H9 (cell line): ENCODE data around the gene ADAM8. TPM values are rescaled to one million over a fixed set of nuclear protein-coding genes. Genes with fewer than 3 reads are reported as not detected.

Experiments used
- DNase-seq: peaks from one replicate; pipeline ENCODE4 v3.0.0-alpha.2; 2017
- H2AFZ ChIP-seq: one replicate; pipeline ENCODE4 v1.6.1; 2013; ENCODE audit warnings: mild to moderate bottlenecking, low read length, control low read depth, moderate library complexity
- H2AK5ac ChIP-seq: 2 replicates; pipeline ENCODE4 v1.6.1; 2013; ENCODE audit warnings: low read length, control low read depth, mixed read lengths; ENCODE audit not compliant: insufficient read length
- H2BK120ac ChIP-seq: one replicate; pipeline ENCODE4 v1.6.1; 2013; ENCODE audit warnings: low read depth, mild to moderate bottlenecking, low read length, control low read depth, inconsistent platforms; ENCODE audit not compliant: poor library complexity, severe bottlenecking
- H2BK12ac ChIP-seq: 2 replicates; pipeline ENCODE4 v1.6.1; 2013; ENCODE audit warnings: low read length, control low read depth, mixed read lengths, low read depth; ENCODE audit not compliant: insufficient read length
- H2BK15ac ChIP-seq: 2 replicates; pipeline ENCODE4 v1.6.1; 2013; ENCODE audit warnings: low read depth, low read length, control low read depth
- H2BK20ac ChIP-seq: one replicate; pipeline ENCODE4 v1.6.1; 2013; ENCODE audit warnings: low read depth, mild to moderate bottlenecking, low read length, control low read depth, inconsistent platforms; ENCODE audit not compliant: poor library complexity, severe bottlenecking
- H2BK5ac ChIP-seq: 2 replicates; pipeline ENCODE4 v1.6.1; 2013; ENCODE audit warnings: low read length, control low read depth, mixed read lengths; ENCODE audit not compliant: insufficient read length
- H3K14ac ChIP-seq: 2 replicates; pipeline ENCODE4 v1.6.1; 2013; ENCODE audit warnings: low read length, control low read depth; ENCODE audit not compliant: insufficient read depth
- H3K18ac ChIP-seq: 2 replicates; pipeline ENCODE4 v1.6.1; 2013; ENCODE audit warnings: low read depth, mild to moderate bottlenecking, mixed read lengths, low read length, control low read depth; ENCODE audit not compliant: insufficient read length
- H3K23ac ChIP-seq: 2 replicates; pipeline ENCODE4 v1.6.1; 2013; ENCODE audit warnings: low read length, control low read depth, mixed read lengths, low read depth; ENCODE audit not compliant: insufficient read length
- H3K23me2 ChIP-seq: 2 replicates; pipeline ENCODE4 v1.6.1; 2013; ENCODE audit warnings: low read depth, mild to moderate bottlenecking, mixed read lengths, low read length, control low read depth; ENCODE audit not compliant: insufficient read length, poor library complexity, severe bottlenecking
- H3K27ac ChIP-seq: 2 replicates; pipeline ENCODE4 v1.5.1; 2013; ENCODE audit warnings: low read length, control low read depth, mixed read lengths, low read depth; ENCODE audit not compliant: insufficient read length
- H3K27me3 ChIP-seq: 2 replicates; pipeline ENCODE4 v1.6.1; 2013; ENCODE audit warnings: low read length, control low read depth, inconsistent platforms; ENCODE audit not compliant: insufficient read depth
- H3K4ac ChIP-seq: 2 replicates; pipeline ENCODE4 v1.6.1; 2013; ENCODE audit warnings: low read depth, mild to moderate bottlenecking, control low read depth, inconsistent platforms, low read length, moderate library complexity
- H3K4me1 ChIP-seq: 2 replicates; pipeline ENCODE4 v1.6.1; 2013; ENCODE audit warnings: low read length, control low read depth, inconsistent platforms; ENCODE audit not compliant: insufficient read depth
- H3K4me2 ChIP-seq: 2 replicates; pipeline ENCODE4 v1.6.1; 2013; ENCODE audit warnings: low read length, control low read depth, mixed read lengths; ENCODE audit not compliant: insufficient read length, insufficient read depth
- H3K56ac ChIP-seq: 2 replicates; pipeline ENCODE4 v1.6.1; 2013; ENCODE audit warnings: low read depth, mild to moderate bottlenecking, mixed read lengths, low read length, control low read depth; ENCODE audit not compliant: insufficient read length
- H3K79me1 ChIP-seq: 2 replicates; pipeline ENCODE4 v1.6.1; 2013; ENCODE audit warnings: low read depth, mild to moderate bottlenecking, moderate library complexity, low read length, control low read depth, inconsistent platforms; ENCODE audit not compliant: insufficient read depth, poor library complexity, severe bottlenecking
- H3K79me2 ChIP-seq: 2 replicates; pipeline ENCODE4 v1.6.1; 2013; ENCODE audit warnings: low read length, control low read depth, inconsistent platforms; ENCODE audit not compliant: insufficient read depth
- H3K9ac ChIP-seq: 2 replicates; pipeline ENCODE4 v1.6.1; 2013; ENCODE audit warnings: low read length, control low read depth, mixed read lengths; ENCODE audit not compliant: insufficient read length; ENCODE audit errors: extremely low read depth
- H3K9me3 ChIP-seq: one replicate; pipeline ENCODE4 v1.6.1; 2013; ENCODE audit warnings: low read depth, low read length, inconsistent platforms; ENCODE audit not compliant: control insufficient read depth
- H3T11ph ChIP-seq: one replicate; pipeline ENCODE4 v1.6.1; 2013; ENCODE audit warnings: mild to moderate bottlenecking, low read length, control low read depth, inconsistent platforms
- H4K20me1 ChIP-seq: one replicate; pipeline ENCODE4 v1.6.1; 2013; ENCODE audit not compliant: control insufficient read depth, insufficient read length, insufficient read depth
- H4K5ac ChIP-seq: 2 replicates; pipeline ENCODE4 v1.6.1; 2013; ENCODE audit warnings: low read depth, mild to moderate bottlenecking, mixed read lengths, low read length, control low read depth; ENCODE audit not compliant: insufficient read length
- H4K8ac ChIP-seq: replicated peaks from 2 replicates; pipeline ENCODE4 v1.6.1; 2013; ENCODE audit warnings: low read length, control low read depth, mixed read lengths, low read depth; ENCODE audit not compliant: insufficient read length
- H4K91ac ChIP-seq: 2 replicates; pipeline ENCODE4 v1.6.1; 2013; ENCODE audit warnings: low read depth, mild to moderate bottlenecking, moderate library complexity, mixed read lengths, low read length, control low read depth; ENCODE audit not compliant: insufficient read length
- H3K27ac Mint-ChIP-seq, 3 experiments: 2 replicates in 2 of 3; 3 replicates in 1 of 3; pipeline ENCODE4 v1.8.0; 2020 to 2021; ENCODE audit warnings: mixed read lengths in 3 of 3, mild to moderate bottlenecking in 1 of 3, moderate library complexity in 1 of 3
- H3K27me3 Mint-ChIP-seq: 2 replicates; pipeline ENCODE4 v1.8.0; 2021; ENCODE audit warnings: low read depth, mild to moderate bottlenecking, moderate library complexity, mixed read lengths
- H3K36me3 Mint-ChIP-seq, 3 experiments: 2 replicates in 2 of 3; 3 replicates in 1 of 3; pipeline ENCODE4 v1.8.0; 2020 to 2021; ENCODE audit warnings: low read depth in 3 of 3, mixed read lengths in 3 of 3; ENCODE audit not compliant: insufficient read depth in 1 of 3
- H3K4me1 Mint-ChIP-seq, 2 experiments: 2 replicates each; pipeline ENCODE4 v1.8.0; 2020; ENCODE audit warnings: mixed read lengths in 2 of 2
- H3K4me3 Mint-ChIP-seq, 2 experiments: 2 replicates in 1 of 2; 3 replicates in 1 of 2; pipeline ENCODE4 v1.8.0; 2020 to 2021; ENCODE audit warnings: mild to moderate bottlenecking in 2 of 2, mixed read lengths in 2 of 2, moderate library complexity in 1 of 2
- H3K9me3 Mint-ChIP-seq, 2 experiments: 2 replicates in 1 of 2; 3 replicates in 1 of 2; pipeline ENCODE4 v1.8.0; 2020; ENCODE audit warnings: mild to moderate bottlenecking in 2 of 2, mixed read lengths in 2 of 2, moderate library complexity in 1 of 2
- CTCF ChIP-seq: fragments of 200-600 bp; sonication (generic); conservative IDR thresholded peaks from 3 replicates; pipeline ENCODE4 v1.8.0; 2021; ENCODE audit warnings: antibody characterized with exemption, mild to moderate bottlenecking
- WGBS: extraction: QIAGEN DNeasy Blood & Tissue Kit; methylation state at CpG from one replicate; pipeline ENCODE4 v1.1.7; 2013; ENCODE audit warnings: missing lambda C conversion rate, low lambda C conversion rate, mixed read lengths; ENCODE audit not compliant: insufficient read length; ENCODE audit errors: extremely low coverage; 5-methylcytosine and 5-hydroxymethylcytosine counted together
- total RNA-seq: library from RNA; stranded (reverse); gene quantifications from 2 replicates; pipeline ENCODE4 v1.2.1, GENCODE V29; 2021

ADAM8 gene
- total RNA-seq, 1 experiment from 2014 or later: 5.4 TPM

GRCh38 chr10:133249094-133249780 lies 27.4 kb downstream of the ADAM8 start:
- no peaks in the 10 kb centered on the region for H3K23me2 ChIP-seq
- no peak overlapping the region for H4K5ac ChIP-seq
- WGBS: no CpG with 5 or more reads among the region's 21 CpGs
- H4K20me1 ChIP-seq: no peaks in the 10 kb centered on the region
- no peak overlapping the region for H3T11ph ChIP-seq
- Mint-ChIP-seq H3K9me3 (no peaks in the 10 kb centered on the region; a peak in 1 of 5 replicates), H3K36me3 (no peaks in the 10 kb centered on the region), H3K4me1 (peaks cover 19 to 30% of the 10 kb centered on the region in 2 experiments), H3K27me3 (peaks cover 6% of the 10 kb centered on the region), H3K4me3 (no peak overlapping the region), H3K27ac (peak overlapping the region in 1 of 3 experiments; percentile 1; a peak in 1 of 7 replicates)
- no peak overlapping the region for H3K14ac ChIP-seq
- H3K23ac ChIP-seq: no peak overlapping the region
- H3K79me2 ChIP-seq: no peaks in the 10 kb centered on the region
- H3K27ac ChIP-seq: no peak overlapping the region
- H3K9ac ChIP-seq: no peak overlapping the region
- no peak overlapping the region for H3K4me2 ChIP-seq
- H2AK5ac ChIP-seq: no peak overlapping the region
- no peaks in the 10 kb centered on the region for H3K4me1 ChIP-seq
- no peak for DNase-seq
- H4K91ac ChIP-seq: no peak overlapping the region
- no peak overlapping the region for H2BK20ac ChIP-seq
- H3K9me3 ChIP-seq: no peaks in the 10 kb centered on the region
- H3K79me1 ChIP-seq: no peaks in the 10 kb centered on the region
- no peak overlapping the region for H2BK120ac ChIP-seq
- H2BK12ac ChIP-seq: no peak overlapping the region
- H2AFZ ChIP-seq: no peak overlapping the region
- H2BK15ac ChIP-seq: no peak overlapping the region
- TF ChIP-seq CTCF: peak; percentile 29; the same call in 1 of the 3 replicates
- H3K18ac ChIP-seq: no peak overlapping the region
- H3K56ac ChIP-seq: no peak overlapping the region
- no peak overlapping the region for H2BK5ac ChIP-seq
- H3K4ac ChIP-seq: no peak overlapping the region
- no peak overlapping the region for H4K8ac ChIP-seq
- no peaks in the 10 kb centered on the region for H3K27me3 ChIP-seq
